MCF 10A (cell line): ENCODE results near the gene GNG2. TPM values are rescaled to one million over a fixed set of nuclear protein-coding genes. Genes with fewer than 3 reads are reported as not detected.

Experiments
- BruUV-seq: library from RNA; stranded (reverse); fragments of 400-500 nt; replicated peaks from 2 replicates; lab custom pipeline; 2021; lab: Mats Ljungman, UMichigan
- CTCF ChIA-PET: fragments of 300-600 bp; sonication (Branson Sonifier 250); formaldehyde crosslinking; extraction: SDS; loops from one replicate; lab custom pipeline; 2021; ENCODE audit warnings: antibody characterized with exemption, inconsistent platforms; lab: Yijun Ruan, JAX
- POLR2A ChIA-PET: fragments of 300-600, 350-650 bp; sonication (Branson Sonifier 250); formaldehyde crosslinking; extraction: SDS; loops from one replicate; lab custom pipeline; 2020; ENCODE audit warnings: antibody characterized with exemption, inconsistent platforms; lab: Yijun Ruan, JAX
- DNase-seq: peaks from one replicate; pipeline ENCODE4 v3.0.0-alpha.2; 2018; ENCODE audit not compliant: unreplicated experiment
- H3K27ac Mint-ChIP-seq: one replicate; pipeline ENCODE4 v1.8.0; 2022; ENCODE audit warnings: mild to moderate bottlenecking, low read depth, mixed read lengths; ENCODE audit not compliant: unreplicated experiment
- H3K27me3 Mint-ChIP-seq: one replicate; pipeline ENCODE4 v1.8.0; 2022; ENCODE audit warnings: mixed read lengths; ENCODE audit not compliant: insufficient read depth, unreplicated experiment
- H3K36me3 Mint-ChIP-seq: one replicate; pipeline ENCODE4 v1.8.0; 2022; ENCODE audit warnings: mild to moderate bottlenecking, moderate library complexity, mixed read lengths; ENCODE audit not compliant: insufficient read depth, unreplicated experiment
- H3K4me1 Mint-ChIP-seq: one replicate; pipeline ENCODE4 v1.8.0; 2022; ENCODE audit warnings: mixed read lengths; ENCODE audit not compliant: insufficient read depth, unreplicated experiment
- H3K4me3 Mint-ChIP-seq: one replicate; pipeline ENCODE4 v1.8.0; 2022; ENCODE audit warnings: mild to moderate bottlenecking, moderate library complexity, mixed read lengths; ENCODE audit not compliant: unreplicated experiment
- H3K9me3 Mint-ChIP-seq: one replicate; pipeline ENCODE4 v1.8.0; 2022; ENCODE audit warnings: mixed read lengths; ENCODE audit not compliant: unreplicated experiment
- CTCF ChIP-seq: fragments of 200-600 bp; IDR thresholded peaks from one replicate; pipeline ENCODE4 v1.8.0; 2022; ENCODE audit warnings: antibody characterized with exemption, mild to moderate bottlenecking; ENCODE audit not compliant: unreplicated experiment
- intact Hi-C: fragments of 100-400 bp; cut with micrococcal nuclease; formaldehyde crosslinking; loops from 2 replicates; pipeline ENCODE4 v1.14.1; 2022
- total RNA-seq: library from RNA; stranded (reverse); gene quantifications from 2 replicates; pipeline ENCODE4 v1.2.3, GENCODE V29; 2022

Gene GNG2
- total RNA-seq, 1 experiment from 2014 or later = 0.28 TPM

GRCh38 chr14:52018970-52019369, 158.6 kb downstream of the GNG2 start:
- peaks cover 19% of the 10 kb centered on the region for H3K4me1 Mint-ChIP-seq
- peaks cover 7% of the 10 kb centered on the region for H3K36me3 Mint-ChIP-seq
- H3K9me3 Mint-ChIP-seq = no peaks in the 10 kb centered on the region
- intact Hi-C loops = no loop called here
- no peak for DNase-seq
- POLR2A ChIA-PET = no interaction called here
- BruUV-seq = no TSS peak
- H3K27me3 Mint-ChIP-seq = no peaks in the 10 kb centered on the region
- TF ChIP-seq CTCF = no peak
- H3K27ac Mint-ChIP-seq = no peak overlapping the region
- H3K4me3 Mint-ChIP-seq = no peak overlapping the region
- CTCF ChIA-PET = interaction anchor here (1.0 kb wide), 1 partner anchor 20 kb away, joined by 3 read pairs; no protein-coding TSS in a partner anchor

Other genes starting within 250 kb of the GNG2 start
- gene FRMD6, start 208.7 kb upstream of the GNG2 start, total RNA-seq = 104 and 135 TPM in 2 replicates
- 285 and 358 TPM in 2 replicates for gene RTRAF, start 128.9 kb downstream of the GNG2 start, total RNA-seq
- gene NID2, start 208.4 kb downstream of the GNG2 start, total RNA-seq = not detected in 2 replicates